SHP77 (cell line): ENCODE measurements around the gene S100A9.

Source experiments
- DNase-seq, 2 experiments: peaks; one replicate each; lab custom pipeline; 2025; lab: John Stamatoyannopoulos, UW

S100A9 gene

DNA sequence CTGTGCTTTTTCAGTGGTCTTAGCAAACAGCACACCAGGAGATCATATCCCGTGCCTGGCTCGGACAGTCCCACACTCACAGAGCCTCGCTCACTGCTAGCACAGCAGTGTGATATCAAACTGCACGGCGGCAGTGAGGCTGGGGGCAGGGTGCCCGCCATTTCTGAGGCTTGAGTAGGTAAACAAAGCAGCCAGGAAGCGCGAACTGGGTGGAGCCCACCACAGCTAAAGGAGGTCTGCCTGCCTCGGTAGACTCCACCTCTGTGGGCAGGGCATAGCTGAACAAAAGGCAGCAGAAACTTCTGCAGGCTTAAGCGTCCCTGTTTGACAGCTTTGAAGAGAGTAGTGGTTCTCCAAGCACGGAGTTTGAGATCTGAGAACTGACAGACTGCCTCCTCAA is 49.6 kb downstream of the S100A9 start:
- peak in 1 of 2 experiments; percentile 25 for DNase-seq
